GM12872 (cell line): ENCODE data around the gene MCFD2.

Source experiments
- CTCF ChIP-seq: IDR thresholded peaks from 3 replicates; pipeline ENCODE4 v1.5.1; 2011; ENCODE audit warnings: low read depth, mild to moderate bottlenecking, low read length, moderate library complexity; ENCODE audit not compliant: insufficient read depth

MCFD2 gene

GRCh38 chr2:46915281-46915810, at the start of gene MCFD2:
Gene MCFD2, minus strand, starts transcription at chr2:46915806. Its CDS starts 6,635 bp downstream, at chr2:46909171.
- TF ChIP-seq CTCF: no peak

GRCh38 chr2:46964835-46965560, 49.4 kb upstream of the MCFD2 start:
- TF ChIP-seq CTCF: no peak

- no peak for TF ChIP-seq CTCF
Measured at GRCh38 chr2:46963941-46964673, 48.5 kb upstream of the MCFD2 start.

- TF ChIP-seq CTCF: no peak
Measured at GRCh38 chr2:46963210-46963609, 47.6 kb upstream of the MCFD2 start.

- no peak for TF ChIP-seq CTCF
Measured at GRCh38 chr2:46962751-46963150, 47.1 kb upstream of the MCFD2 start.

- TF ChIP-seq CTCF: peak; percentile 31; the same call in 1 of the 3 replicates
Measured at GRCh38 chr2:46960618-46961017, 45.0 kb upstream of the MCFD2 start.

GRCh38 chr2:46958431-46959017, 42.9 kb upstream of the MCFD2 start:
- TF ChIP-seq CTCF: no peak
